Measurements from ENCODE around the gene KIAA0408.

The KIAA0408 gene

GRCh38 chr6:127481111-127481510 is 21.9 kb upstream of the KIAA0408 start:
- Histone ChIP-seq H3K36me3 (ENCODE audit: low read length) (no peaks in the 10 kb centered on the region), H3K27me3 (ENCODE audit: low read length) (no peaks in the 10 kb centered on the region), H3K9me2 (replicated peaks; ENCODE audit: insufficient read depth, low read length) (no peaks in the 10 kb centered on the region), H3K4me3 (ENCODE audit: insufficient read depth, low read length, poor library complexity, severe bottlenecking) (no peak overlapping the region), H4K20me1 (ENCODE audit: low read depth, low read length) (no peaks in the 10 kb centered on the region; the same call in 1 of the 2 replicates), H3K9me3 (ENCODE audit: insufficient read depth, low read length) (no peaks in the 10 kb centered on the region), H3F3A (ENCODE audit: insufficient read depth) (no peaks in the 10 kb centered on the region), H3K4me2 (ENCODE audit: low read depth, low read length, poor library complexity, severe bottlenecking) (no peak overlapping the region), H3K79me2 (ENCODE audit: insufficient read depth, low read length) (no peaks in the 10 kb centered on the region), H3K27ac (ENCODE audit: low read depth, low read length) (no peak overlapping the region), H2AFZ (ENCODE audit: low read depth, low read length, severe bottlenecking) (no peak overlapping the region), H3K9ac (ENCODE audit: low read length) (no peak overlapping the region)
- TF ChIP-seq, protein P1, sequence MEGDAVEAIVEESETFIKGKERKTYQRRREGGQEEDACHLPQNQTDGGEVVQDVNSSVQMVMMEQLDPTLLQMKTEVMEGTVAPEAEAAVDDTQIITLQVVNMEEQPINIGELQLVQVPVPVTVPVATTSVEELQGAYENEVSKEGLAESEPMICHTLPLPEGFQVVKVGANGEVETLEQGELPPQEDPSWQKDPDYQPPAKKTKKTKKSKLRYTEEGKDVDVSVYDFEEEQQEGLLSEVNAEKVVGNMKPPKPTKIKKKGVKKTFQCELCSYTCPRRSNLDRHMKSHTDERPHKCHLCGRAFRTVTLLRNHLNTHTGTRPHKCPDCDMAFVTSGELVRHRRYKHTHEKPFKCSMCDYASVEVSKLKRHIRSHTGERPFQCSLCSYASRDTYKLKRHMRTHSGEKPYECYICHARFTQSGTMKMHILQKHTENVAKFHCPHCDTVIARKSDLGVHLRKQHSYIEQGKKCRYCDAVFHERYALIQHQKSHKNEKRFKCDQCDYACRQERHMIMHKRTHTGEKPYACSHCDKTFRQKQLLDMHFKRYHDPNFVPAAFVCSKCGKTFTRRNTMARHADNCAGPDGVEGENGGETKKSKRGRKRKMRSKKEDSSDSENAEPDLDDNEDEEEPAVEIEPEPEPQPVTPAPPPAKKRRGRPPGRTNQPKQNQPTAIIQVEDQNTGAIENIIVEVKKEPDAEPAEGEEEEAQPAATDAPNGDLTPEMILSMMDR (IDR thresholded peaks at IDR 0.05; ENCODE audit: insufficient read depth, low read length, poor library complexity, severe bottlenecking) = no peak
- TF ChIP-seq EZH2phosphoT487 (conservative IDR thresholded peaks at IDR 0.05; ENCODE audit: low read length) = no peak

- no peak overlapping the region for H3K27ac ChIP-seq (ENCODE audit: low read depth, low read length)
- no peaks in the 10 kb centered on the region for H3K27me3 ChIP-seq (ENCODE audit: low read length)
- no peak overlapping the region for H2AFZ ChIP-seq (ENCODE audit: low read depth, low read length, severe bottlenecking)
- no peaks in the 10 kb centered on the region for H3K9me2 ChIP-seq (replicated peaks; ENCODE audit: insufficient read depth, low read length)
- H3K9me3 ChIP-seq (ENCODE audit: insufficient read depth, low read length) = no peaks in the 10 kb centered on the region
- no peak overlapping the region for H3K4me3 ChIP-seq (ENCODE audit: insufficient read depth, low read length, poor library complexity, severe bottlenecking)
- TF ChIP-seq EZH2phosphoT487 (conservative IDR thresholded peaks at IDR 0.05; ENCODE audit: low read length) = no peak
- TF ChIP-seq, protein P1 (IDR thresholded peaks at IDR 0.05; ENCODE audit: insufficient read depth, low read length, poor library complexity, severe bottlenecking) = no peak
- H3F3A ChIP-seq (ENCODE audit: insufficient read depth) = no peaks in the 10 kb centered on the region
- H4K20me1 ChIP-seq (ENCODE audit: low read depth, low read length) = no peaks in the 10 kb centered on the region
- no peaks in the 10 kb centered on the region for H3K79me2 ChIP-seq (ENCODE audit: insufficient read depth, low read length)
- no peaks in the 10 kb centered on the region for H3K36me3 ChIP-seq (ENCODE audit: low read length)
- H3K9ac ChIP-seq (ENCODE audit: low read length) = no peak overlapping the region
- H3K4me2 ChIP-seq (ENCODE audit: low read depth, low read length, poor library complexity, severe bottlenecking) = no peak overlapping the region
Observed at GRCh38 chr6:127477658-127478057, 18.5 kb upstream of the KIAA0408 start.

DNA sequence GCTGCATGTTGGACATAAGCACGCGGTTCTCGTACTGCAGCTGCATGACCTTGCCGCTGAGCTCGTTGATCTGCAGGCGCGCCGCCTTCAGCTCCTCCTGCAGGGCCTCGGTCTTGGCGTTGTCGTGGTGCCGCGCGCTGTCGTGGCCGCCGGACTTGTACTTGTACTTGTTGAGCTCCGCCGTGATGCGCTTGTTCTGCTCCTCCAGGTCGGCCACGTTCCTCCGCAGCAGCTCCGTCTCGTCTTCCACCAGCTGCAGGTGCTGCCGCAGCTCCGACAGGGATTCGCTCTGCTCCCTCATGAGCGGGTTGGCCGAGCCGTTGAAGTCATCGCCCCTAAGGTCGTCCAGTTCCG is 16.6 kb upstream of the KIAA0408 start:
- H3K4me2 ChIP-seq (ENCODE audit: low read depth, low read length, poor library complexity, severe bottlenecking) = no peak overlapping the region
- H4K20me1 ChIP-seq (ENCODE audit: low read depth, low read length) = no peaks in the 10 kb centered on the region
- H2AFZ ChIP-seq (ENCODE audit: low read depth, low read length, severe bottlenecking) = no peak overlapping the region
- no peak for TF ChIP-seq EZH2phosphoT487 (conservative IDR thresholded peaks at IDR 0.05; ENCODE audit: low read length)
- TF ChIP-seq, protein P1 (IDR thresholded peaks at IDR 0.05; ENCODE audit: insufficient read depth, low read length, poor library complexity, severe bottlenecking) = no peak
- no peaks in the 10 kb centered on the region for H3K36me3 ChIP-seq (ENCODE audit: low read length)
- no peaks in the 10 kb centered on the region for H3F3A ChIP-seq (ENCODE audit: insufficient read depth)
- no peak overlapping the region for H3K4me3 ChIP-seq (ENCODE audit: insufficient read depth, low read length, poor library complexity, severe bottlenecking)
- no peak overlapping the region for H3K9ac ChIP-seq (ENCODE audit: low read length)
- no peaks in the 10 kb centered on the region for H3K9me2 ChIP-seq (replicated peaks; ENCODE audit: insufficient read depth, low read length)
- no peaks in the 10 kb centered on the region for H3K79me2 ChIP-seq (ENCODE audit: insufficient read depth, low read length)
- H3K9me3 ChIP-seq (ENCODE audit: insufficient read depth, low read length) = no peaks in the 10 kb centered on the region
- H3K27ac ChIP-seq (ENCODE audit: low read depth, low read length) = no peak overlapping the region
- no peaks in the 10 kb centered on the region for H3K27me3 ChIP-seq (ENCODE audit: low read length)
